Measurements from ENCODE around the gene CST9. TPM values are rescaled to one million over a fixed set of nuclear protein-coding genes. Genes with fewer than 3 reads are reported as not detected.
A peak's percentile ranks its signal among the peaks of the same experiment; 100 is the strongest.

Gene CST9
- total and polyA plus RNA-seq, 2 of the 13 experiments (the other 11 are each of a cell fraction or from before 2014, with no cell fraction given): 0.07 TPM; not detected in 1

GRCh38 chr20:23630392-23630849 is 24.7 kb upstream of the CST9 start (continued):
- TF ChIP-seq ZNF687 (CRISPR knock-in tag; IDR thresholded peaks at IDR 0.05): peak; percentile 58
- TF ChIP-seq PPARG (CRISPR knock-in tag; conservative IDR thresholded peaks at IDR 0.05): no peak
- TF ChIP-seq ZSCAN31 (CRISPR knock-in tag; IDR thresholded peaks at IDR 0.05; ENCODE audit: low read depth): peak; percentile 29; the same call in 1 of the 2 replicates
- TF ChIP-seq ZNF891 (CRISPR knock-in tag; IDR thresholded peaks at IDR 0.05): no peak; the same call in 1 of the 2 replicates
- TF ChIP-seq PBX3 (CRISPR knock-in tag; IDR thresholded peaks at IDR 0.05; ENCODE audit: borderline replicate concordance): no peak
- TF ChIP-seq ZNF280D (CRISPR knock-in tag; IDR thresholded peaks at IDR 0.05): no peak
- no peak for TF ChIP-seq POLR2G (IDR thresholded peaks at IDR 0.05; ENCODE audit: low read depth, low read length)
- TF ChIP-seq ZNF225 (CRISPR knock-in tag; IDR thresholded peaks at IDR 0.05): no peak
- 0 out of 2 replicates have a peak, but pooled peaks have one; percentile 3 for TF ChIP-seq ZNF629 (CRISPR knock-in tag; conservative IDR thresholded peaks at IDR 0.05)
- peak; percentile 2; the same call in 1 of the 2 replicates for TF ChIP-seq FOSL2 (CRISPR knock-in tag; IDR thresholded peaks at IDR 0.05)
- no peak for TF ChIP-seq MBNL3 (CRISPR knock-in tag; conservative IDR thresholded peaks at IDR 0.05)
- TF ChIP-seq ZBTB49 (CRISPR knock-in tag; IDR thresholded peaks at IDR 0.05; ENCODE audit: borderline replicate concordance): peak; percentile 80; the same call in 1 of the 2 replicates
- peak; percentile 2 for TF ChIP-seq IKZF4 (CRISPR knock-in tag; IDR thresholded peaks at IDR 0.05; ENCODE audit: borderline replicate concordance, low read depth, not compliant biosample characterization)
- peak in 1 of 2 experiments; percentile 13 for TF ChIP-seq POLR2A (IDR thresholded peaks at IDR 0.05; ENCODE audit: insufficient read depth in 1 of 2, low read depth in 2 of 2, low read length in 2 of 2)
- TF ChIP-seq ZNF703 (CRISPR knock-in tag; IDR thresholded peaks at IDR 0.05; ENCODE audit: borderline replicate concordance): 0 out of 2 replicates have a peak, but pooled peaks have one; percentile 10
- TF ChIP-seq ZSCAN22 (CRISPR knock-in tag; IDR thresholded peaks at IDR 0.05): no peak
- TF ChIP-seq SRY (CRISPR knock-in tag; IDR thresholded peaks at IDR 0.05): 0 out of 2 replicates have a peak, but pooled peaks have one; percentile 27
- TF ChIP-seq SRSF9 (IDR thresholded peaks at IDR 0.05; ENCODE audit: borderline replicate concordance, insufficient read depth, low read depth, low read length, poor library complexity, severe bottlenecking): no peak
- TF ChIP-seq ZNF775 (CRISPR knock-in tag; IDR thresholded peaks at IDR 0.05; ENCODE audit: borderline replicate concordance): no peak

All from HepG2 (cell line).